ENCODE results near the gene RNF43. TPM values are rescaled to one million over a fixed set of nuclear protein-coding genes. Genes with fewer than 3 reads are reported as not detected.

The RNF43 gene
- total RNA-seq, 2 experiments from 2014 or later, result 0.07 to 0.12 TPM

GRCh38 chr17:58376472-58377000 lies 40.8 kb downstream of the RNF43 start:
- Mint-ChIP-seq H3K27ac (no peak overlapping the region), H3K9me3 (no peaks in the 10 kb centered on the region), H3K4me3 (no peak overlapping the region), H3K4me1 (peaks cover 37% of the 10 kb centered on the region), H3K27me3 (no peaks in the 10 kb centered on the region), H3K36me3 (ENCODE audit: low read depth) (peaks cover 4% of the 10 kb centered on the region)
- CTCF ChIA-PET, result interaction anchor here (0.7 to 1.6 kb wide), 4 partner anchors 8 to 1193 kb away, joined by 3 to 6 read pairs (median 4); no protein-coding TSS in a partner anchor
- POLR2A ChIA-PET, result no interaction called here
- no peak for DNase-seq

GRCh38 chr17:58375811-58376210 lies 41.5 kb downstream of the RNF43 start:
- Mint-ChIP-seq H3K27me3 (no peaks in the 10 kb centered on the region), H3K4me3 (no peak overlapping the region), H3K27ac (no peak overlapping the region), H3K4me1 (peaks cover 31% of the 10 kb centered on the region), H3K36me3 (ENCODE audit: low read depth) (peaks cover 3% of the 10 kb centered on the region), H3K9me3 (no peaks in the 10 kb centered on the region)
- no peak for DNase-seq
- POLR2A ChIA-PET, result no interaction called here
- CTCF ChIA-PET, result interaction anchor here (1.6 kb wide), 1 partner anchor 7 kb away, joined by 5 read pairs; no protein-coding TSS in a partner anchor

DNA sequence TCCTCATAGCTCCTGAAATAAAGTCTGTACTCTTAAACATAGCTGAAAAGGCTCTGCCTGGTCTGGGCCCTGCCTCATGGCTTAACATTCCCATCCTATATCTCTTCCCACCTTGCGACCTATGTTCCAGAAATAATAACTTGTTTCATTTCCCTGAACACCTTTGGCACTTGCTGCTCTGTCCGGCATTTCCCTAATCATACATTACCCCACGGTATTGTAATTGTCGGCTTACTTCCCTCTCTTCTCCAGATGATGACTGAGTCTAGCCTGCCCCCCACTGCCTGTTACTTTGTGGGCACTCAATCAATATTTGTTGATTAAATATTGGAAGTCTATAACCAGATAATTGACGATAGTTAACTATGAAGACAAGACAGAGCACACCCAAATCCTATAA lies 42.1 kb downstream of the RNF43 start:
- ChIA-PET POLR2A (no interaction called here), CTCF (no interaction called here)
- H3K4me3 Mint-ChIP-seq, result no peak overlapping the region

GRCh38 chr17:58373923-58374322 lies 43.4 kb downstream of the RNF43 start:
- DNase-seq, result no peak
- CTCF ChIA-PET, result interaction anchor here (1.0 kb wide), 1 partner anchor 15 kb away, joined by 3 read pairs; no protein-coding TSS in a partner anchor
- H3K27me3 Mint-ChIP-seq, result no peaks in the 10 kb centered on the region
- H3K27ac Mint-ChIP-seq, result no peak overlapping the region
- no peak overlapping the region for H3K4me3 Mint-ChIP-seq
- H3K4me1 Mint-ChIP-seq, result peaks cover 19% of the 10 kb centered on the region
- no peaks in the 10 kb centered on the region for H3K9me3 Mint-ChIP-seq
- POLR2A ChIA-PET, result no interaction called here
- peaks cover 1% of the 10 kb centered on the region for H3K36me3 Mint-ChIP-seq (ENCODE audit: low read depth)

More for the DNA sequence above, 42.1 kb downstream of the RNF43 start:
- Mint-ChIP-seq H3K9me3 (no peaks in the 10 kb centered on the region), H3K4me1 (peaks cover 30% of the 10 kb centered on the region), H3K27me3 (no peaks in the 10 kb centered on the region), H3K27ac (no peak overlapping the region), H3K36me3 (ENCODE audit: low read depth) (peaks cover 3% of the 10 kb centered on the region)
- DNase-seq, result no peak

GRCh38 chr17:58373003-58373402 lies 44.3 kb downstream of the RNF43 start:
- DNase-seq, result no peak
- Mint-ChIP-seq H3K27ac (no peak overlapping the region), H3K36me3 (ENCODE audit: low read depth) (peaks cover 1% of the 10 kb centered on the region), H3K9me3 (no peaks in the 10 kb centered on the region), H3K4me1 (peaks cover 13% of the 10 kb centered on the region), H3K4me3 (no peak overlapping the region), H3K27me3 (no peaks in the 10 kb centered on the region)
- CTCF ChIA-PET, result interaction anchor here (0.6 to 1.3 kb wide), 4 partner anchors 14 to 86 kb away, joined by 3 to 4 read pairs (median 3); no protein-coding TSS in a partner anchor
- POLR2A ChIA-PET, result no interaction called here

DNA sequence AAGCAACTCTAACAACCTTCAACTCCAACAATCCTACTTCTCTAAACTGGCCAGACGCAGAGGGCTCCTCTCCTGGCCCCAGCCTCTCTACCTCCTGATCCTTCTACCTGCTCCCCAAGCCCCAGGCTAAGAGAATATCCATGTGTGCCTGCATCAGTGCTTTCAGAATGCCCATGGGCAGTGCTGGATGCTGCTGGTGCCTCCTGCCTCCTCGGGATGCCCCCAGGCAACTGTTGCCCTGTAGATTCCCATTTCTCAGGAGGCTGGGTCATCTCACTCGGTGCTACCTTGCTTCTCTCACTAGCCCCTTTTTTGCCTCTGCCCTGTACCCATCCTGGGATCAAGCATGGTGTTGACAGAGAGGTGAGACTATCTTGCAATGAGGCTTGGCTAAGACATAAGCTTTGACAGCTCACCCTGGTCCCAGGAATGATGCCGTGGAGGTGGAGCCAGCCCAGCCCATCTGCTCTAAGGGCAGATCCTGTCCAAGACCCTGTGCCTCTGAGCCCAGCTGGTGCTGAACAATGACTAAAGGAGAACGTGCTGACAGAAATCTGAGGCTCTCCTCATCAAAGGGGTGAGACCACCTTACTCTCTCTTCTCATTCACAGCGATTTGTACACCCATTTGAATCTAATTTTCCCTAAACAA lies 45.9 kb downstream of the RNF43 start:
- Mint-ChIP-seq H3K9me3 (no peaks in the 10 kb centered on the region), H3K4me3 (no peak overlapping the region), H3K4me1 (peaks cover 6% of the 10 kb centered on the region), H3K27me3 (no peaks in the 10 kb centered on the region), H3K27ac (no peak overlapping the region), H3K36me3 (ENCODE audit: low read depth) (peaks cover 1% of the 10 kb centered on the region)
- ChIA-PET CTCF (interaction anchor here (1.1 to 1.8 kb wide), 4 partner anchors 9 to 17 kb away, joined by 3 to 5 read pairs (median 4); no protein-coding TSS in a partner anchor), POLR2A (no interaction called here)
- no peak for DNase-seq

DNA sequence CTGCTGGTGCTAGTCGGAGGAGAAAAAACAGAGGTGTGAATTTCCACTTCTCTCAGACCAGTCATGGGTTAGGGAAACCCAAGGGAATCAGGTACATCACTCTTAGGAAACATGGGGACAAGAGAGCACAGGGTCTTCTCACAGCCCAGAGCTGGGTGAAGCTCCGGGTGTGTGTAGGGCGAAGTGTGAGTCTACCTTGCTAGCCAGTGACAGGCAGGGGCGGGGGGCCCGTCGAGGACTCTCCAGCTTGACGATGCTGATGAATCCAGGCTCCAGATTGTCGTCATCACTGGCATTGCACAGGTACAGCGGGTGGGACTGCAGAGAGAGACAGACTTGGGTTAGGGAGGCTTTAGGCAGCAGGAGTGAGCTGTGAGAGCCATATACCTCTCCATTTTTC lies 46.6 kb downstream of the RNF43 start:
- H3K9me3 Mint-ChIP-seq, result no peaks in the 10 kb centered on the region
- DNase-seq, result no peak
- peaks cover 9% of the 10 kb centered on the region for H3K4me1 Mint-ChIP-seq
- H3K36me3 Mint-ChIP-seq (ENCODE audit: low read depth), result peaks cover 1% of the 10 kb centered on the region
- H3K27me3 Mint-ChIP-seq, result no peaks in the 10 kb centered on the region
- no peak overlapping the region for H3K4me3 Mint-ChIP-seq
- ChIA-PET CTCF (interaction anchor here (1.8 kb wide), 1 partner anchor 13 kb away, joined by 5 read pairs; no protein-coding TSS in a partner anchor), POLR2A (interaction anchor here (0.7 kb wide), 1 partner anchor 43 kb away, joined by 3 read pairs; no protein-coding TSS in a partner anchor)
- no peak overlapping the region for H3K27ac Mint-ChIP-seq

DNA sequence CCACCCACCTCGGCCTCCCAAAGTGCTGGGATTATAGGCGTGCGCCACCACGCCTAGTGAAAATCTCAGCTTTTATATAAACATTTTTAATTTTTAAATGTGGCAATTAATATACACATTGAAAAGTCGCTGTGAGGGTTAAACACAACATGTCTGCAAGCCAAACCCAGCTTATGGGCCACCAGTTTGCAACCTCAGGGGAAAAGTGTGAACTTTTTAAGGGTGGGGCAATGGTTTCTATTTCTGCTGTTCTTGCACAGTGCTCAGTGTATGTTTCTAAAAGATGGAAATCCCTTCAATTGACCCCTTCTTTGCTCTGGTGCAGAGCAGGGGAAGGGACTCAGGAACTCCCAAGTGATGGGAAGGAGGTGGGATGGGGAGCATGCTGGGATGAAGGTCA lies 47.0 kb downstream of the RNF43 start:
- H3K27me3 Mint-ChIP-seq, result no peaks in the 10 kb centered on the region
- H3K27ac Mint-ChIP-seq, result no peak overlapping the region
- DNase-seq, result no peak
- no peaks in the 10 kb centered on the region for H3K9me3 Mint-ChIP-seq
- CTCF ChIA-PET, result interaction anchor here (1.1 kb wide), 2 partner anchors 18 to 26 kb away, joined by 3 to 4 read pairs; partner anchors contain the start of gene SUPT4H1
- POLR2A ChIA-PET, result interaction anchor here (0.7 kb wide), 1 partner anchor 43 kb away, joined by 3 read pairs; no protein-coding TSS in a partner anchor
- peaks cover 9% of the 10 kb centered on the region for H3K4me1 Mint-ChIP-seq
- H3K4me3 Mint-ChIP-seq, result no peak overlapping the region
- peaks cover 1% of the 10 kb centered on the region for H3K36me3 Mint-ChIP-seq (ENCODE audit: low read depth)

GRCh38 chr17:58369214-58370031 lies 47.9 kb downstream of the RNF43 start:
- no peak overlapping the region for H3K27ac Mint-ChIP-seq
- H3K36me3 Mint-ChIP-seq (ENCODE audit: low read depth), result peaks cover 1% of the 10 kb centered on the region
- no peak overlapping the region for H3K4me3 Mint-ChIP-seq
- POLR2A ChIA-PET, result no interaction called here
- CTCF ChIA-PET, result interaction anchor here (0.5 to 1.1 kb wide), 5 partner anchors 17 to 881 kb away, joined by 3 to 4 read pairs (median 3); partner anchors contain the start of gene SUPT4H1
- H3K27me3 Mint-ChIP-seq, result no peaks in the 10 kb centered on the region
- DNase-seq, result no peak
- peaks cover 9% of the 10 kb centered on the region for H3K4me1 Mint-ChIP-seq
- H3K9me3 Mint-ChIP-seq, result no peaks in the 10 kb centered on the region

DNA sequence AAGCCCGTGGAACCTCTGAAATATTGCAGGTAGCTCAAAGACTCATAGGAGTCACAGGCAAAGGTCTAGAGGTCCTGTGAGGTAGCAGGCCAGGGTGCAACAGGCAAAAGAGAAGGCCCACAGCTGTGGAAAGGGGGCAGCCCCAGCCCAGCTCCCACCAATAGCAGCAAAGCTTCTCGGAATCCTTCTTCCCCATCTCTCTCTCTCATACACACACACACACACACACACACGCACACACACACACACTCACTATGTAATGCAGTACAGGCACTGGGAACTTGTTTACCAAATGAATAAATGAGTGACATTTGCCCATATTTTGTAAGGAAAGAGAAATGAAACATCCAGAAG lies 48.5 kb downstream of the RNF43 start:
- DNase-seq, result no peak
- H3K27ac Mint-ChIP-seq, result no peak overlapping the region
- ChIA-PET POLR2A (no interaction called here), CTCF (interaction anchor here (0.5 to 0.9 kb wide), 4 partner anchors 8 to 881 kb away, joined by 3 to 5 read pairs (median 4); no protein-coding TSS in a partner anchor)
- peaks cover 9% of the 10 kb centered on the region for H3K4me1 Mint-ChIP-seq
- H3K4me3 Mint-ChIP-seq, result no peak overlapping the region
- no peaks in the 10 kb centered on the region for H3K27me3 Mint-ChIP-seq
- peaks cover 1% of the 10 kb centered on the region for H3K36me3 Mint-ChIP-seq (ENCODE audit: low read depth)
- H3K9me3 Mint-ChIP-seq, result no peaks in the 10 kb centered on the region
